ENCODE results near the gene ARHGAP23.

GRCh38 chr17:38430316-38430715 is 2.1 kb downstream of the ARHGAP23 start:
- TF ChIP-seq, protein P1, sequence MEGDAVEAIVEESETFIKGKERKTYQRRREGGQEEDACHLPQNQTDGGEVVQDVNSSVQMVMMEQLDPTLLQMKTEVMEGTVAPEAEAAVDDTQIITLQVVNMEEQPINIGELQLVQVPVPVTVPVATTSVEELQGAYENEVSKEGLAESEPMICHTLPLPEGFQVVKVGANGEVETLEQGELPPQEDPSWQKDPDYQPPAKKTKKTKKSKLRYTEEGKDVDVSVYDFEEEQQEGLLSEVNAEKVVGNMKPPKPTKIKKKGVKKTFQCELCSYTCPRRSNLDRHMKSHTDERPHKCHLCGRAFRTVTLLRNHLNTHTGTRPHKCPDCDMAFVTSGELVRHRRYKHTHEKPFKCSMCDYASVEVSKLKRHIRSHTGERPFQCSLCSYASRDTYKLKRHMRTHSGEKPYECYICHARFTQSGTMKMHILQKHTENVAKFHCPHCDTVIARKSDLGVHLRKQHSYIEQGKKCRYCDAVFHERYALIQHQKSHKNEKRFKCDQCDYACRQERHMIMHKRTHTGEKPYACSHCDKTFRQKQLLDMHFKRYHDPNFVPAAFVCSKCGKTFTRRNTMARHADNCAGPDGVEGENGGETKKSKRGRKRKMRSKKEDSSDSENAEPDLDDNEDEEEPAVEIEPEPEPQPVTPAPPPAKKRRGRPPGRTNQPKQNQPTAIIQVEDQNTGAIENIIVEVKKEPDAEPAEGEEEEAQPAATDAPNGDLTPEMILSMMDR (IDR thresholded peaks at IDR 0.05), result no peak
- TF ChIP-seq POLR2A (IDR thresholded peaks at IDR 0.05), result no peak
